ENCODE results near the gene MTERF4. TPM values are rescaled to one million over a fixed set of nuclear protein-coding genes. Genes with fewer than 3 reads are reported as not detected.

The MTERF4 gene
- total and polyA plus RNA-seq, 2 of the 8 experiments (the other 6 are each of a cell fraction or from before 2014, with no cell fraction given), result 25.9 to 28.5 TPM

DNA sequence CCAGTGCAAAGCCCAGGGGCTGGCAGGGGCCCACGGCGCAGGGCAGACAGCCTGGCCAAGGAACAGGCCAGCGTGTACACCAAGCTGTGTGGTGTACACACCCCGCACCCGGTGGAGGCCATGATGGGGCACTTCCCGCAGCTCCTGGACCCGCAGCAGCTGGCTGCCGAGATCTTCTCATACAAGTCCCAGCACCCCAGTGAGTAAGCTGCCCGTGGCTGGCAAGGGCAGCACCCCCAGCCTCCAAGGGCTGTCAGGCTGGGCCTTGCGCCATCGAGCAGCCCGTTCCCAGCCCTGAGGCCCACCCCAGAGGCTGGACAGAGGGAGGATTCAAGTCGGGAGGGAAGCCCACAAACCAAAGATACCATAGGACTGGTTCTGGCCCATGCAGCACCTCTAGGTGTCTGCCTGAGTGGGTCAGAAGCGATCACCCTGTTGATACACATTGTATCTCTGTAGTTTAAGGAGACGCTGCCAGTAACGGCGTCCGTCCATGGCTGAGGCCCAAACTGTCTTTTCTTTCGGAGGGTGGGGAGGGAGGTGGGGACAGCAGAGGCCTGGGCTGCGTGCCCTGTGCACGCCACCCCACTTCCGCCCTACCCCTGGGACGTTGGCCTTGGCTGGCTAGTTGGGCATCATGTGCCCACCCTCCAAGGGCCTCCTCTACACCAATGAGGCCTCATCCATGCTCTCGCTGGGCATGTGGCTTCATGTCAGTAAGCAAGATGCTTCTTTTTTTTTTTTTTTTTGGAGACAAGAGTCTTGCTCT lies 16.8 kb upstream of the MTERF4 start:
- Histone ChIP-seq H2BK12ac (ENCODE audit: low read depth, low read length) (no peak overlapping the region), H2AFZ (ENCODE audit: low read length) (no peak overlapping the region), H3K9ac (replicated peaks in 1 of 4; ENCODE audit: extremely low read depth in 1 of 4, low read depth in 3 of 4, low read length in 3 of 4) (no peak overlapping the region), H3K23me2 (ENCODE audit: low read depth, low read length) (no peaks in the 10 kb centered on the region), H3K4me1 (replicated peaks in 1 of 4; ENCODE audit: control insufficient read depth in 3 of 4, insufficient read depth in 4 of 4, low read length in 3 of 4) (no peaks in the 10 kb centered on the region), H3K4me3 (ENCODE audit: extremely low read depth in 1 of 4, insufficient read depth in 2 of 4, low read depth in 3 of 4, low read length in 4 of 4) (no peak overlapping the region), H3K4ac (replicated peaks; ENCODE audit: insufficient read length, low read depth, low read length) (no peak overlapping the region), H3K56ac (replicated peaks; ENCODE audit: insufficient read length, low read depth, low read length) (no peak overlapping the region), H3K4me2 (ENCODE audit: insufficient read depth in 1 of 2, low read depth in 2 of 2, low read length in 2 of 2) (no peak overlapping the region), H3K79me2 (ENCODE audit: control insufficient read depth in 1 of 2, insufficient read depth in 2 of 2, low read length in 2 of 2) (no peaks in the 10 kb centered on the region), H2AK5ac (ENCODE audit: low read depth, low read length) (no peak overlapping the region), H3K27ac (ENCODE audit: low read depth, low read length) (no peak overlapping the region), H2BK15ac (ENCODE audit: low read length) (no peak overlapping the region), H3K23ac (ENCODE audit: insufficient read length) (no peak overlapping the region), H3K14ac (ENCODE audit: insufficient read length) (no peak overlapping the region), H2BK120ac (replicated peaks; ENCODE audit: low read depth, low read length) (no peak overlapping the region), H2BK20ac (ENCODE audit: low read length) (no peak overlapping the region), H3K18ac (ENCODE audit: extremely low read depth, low read length) (no peak overlapping the region), H3K36me3 (ENCODE audit: control insufficient read depth in 2 of 4, insufficient read depth in 4 of 4, low read length in 3 of 4) (peaks cover 0 to 20% (median 8%) of the 10 kb centered on the region in 4 experiments; a peak in 6 of 8 replicates), H4K91ac (replicated peaks; ENCODE audit: insufficient read length, low read length) (no peak overlapping the region), H3K27me3 (replicated peaks in 1 of 4; ENCODE audit: control insufficient read depth in 3 of 4, extremely low read depth in 1 of 4, insufficient read depth in 3 of 4, low read length in 3 of 4) (no peaks in the 10 kb centered on the region), H4K5ac (ENCODE audit: insufficient read length, low read depth, low read length) (no peak overlapping the region), H3K79me1 (ENCODE audit: low read depth, low read length) (no peaks in the 10 kb centered on the region), H2BK5ac (ENCODE audit: low read depth, low read length) (no peak overlapping the region), H4K20me1 (replicated peaks in 1 of 2; ENCODE audit: control insufficient read depth in 1 of 2, insufficient read depth in 2 of 2, low read length in 2 of 2) (peaks cover 0 to 1% of the 10 kb centered on the region in 2 experiments), H3K9me3 (ENCODE audit: insufficient read depth in 2 of 2, low read depth in 1 of 2, low read length in 1 of 2) (no peaks in the 10 kb centered on the region), H4K8ac (ENCODE audit: extremely low read depth, insufficient read depth, low read length) (no peak overlapping the region)
- CTCF ChIA-PET (ENCODE audit: partially characterized antibody), result no interaction called here
- FAIRE-seq (no peak), DNase-seq (ENCODE audit: low read depth in 1 of 2, low spot score in 2 of 2) (no peak)
- TF ChIP-seq JUND (IDR thresholded peaks at IDR 0.05; ENCODE audit: low read length), result no peak
- 94% methylated on average over 21 of the region's 24 CpGs; no CpG with 5 or more reads in 1 of the 2 experiments for WGBS, 2 experiments (ENCODE audit: extremely low coverage in 1 of 2, insufficient coverage in 1 of 2, insufficient read length in 1 of 2, insufficient replicate concordance in 2 of 2, low coverage in 1 of 2, low lambda C conversion rate in 2 of 2, missing lambda C conversion rate in 1 of 2)
- POLR2A ChIA-PET (ENCODE audit: partially characterized antibody), result no interaction called here

Data from H1 (cell line).